Measurements from ENCODE around the gene MAP10.

DNA sequence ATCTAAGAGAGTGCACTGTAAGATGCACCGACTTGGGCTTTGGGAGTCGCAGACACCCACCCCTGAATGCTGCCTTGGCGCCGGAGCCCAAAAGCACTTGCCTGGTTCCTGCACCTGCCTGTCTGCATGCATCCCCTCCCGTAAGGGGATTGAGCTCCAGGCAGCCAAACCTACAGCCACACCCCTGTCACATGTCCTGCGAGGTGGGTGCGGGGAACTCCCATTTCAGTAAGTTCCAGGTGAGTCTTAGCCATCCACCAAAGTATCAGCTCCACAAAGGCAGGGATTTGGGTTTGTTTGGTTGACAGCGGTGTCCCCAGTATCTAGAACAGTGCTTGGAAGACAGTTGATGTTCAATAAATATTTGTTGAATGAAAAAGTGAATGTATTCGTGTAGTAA lies 31.5 kb upstream of the MAP10 start:
- TF ChIP-seq, protein P1, sequence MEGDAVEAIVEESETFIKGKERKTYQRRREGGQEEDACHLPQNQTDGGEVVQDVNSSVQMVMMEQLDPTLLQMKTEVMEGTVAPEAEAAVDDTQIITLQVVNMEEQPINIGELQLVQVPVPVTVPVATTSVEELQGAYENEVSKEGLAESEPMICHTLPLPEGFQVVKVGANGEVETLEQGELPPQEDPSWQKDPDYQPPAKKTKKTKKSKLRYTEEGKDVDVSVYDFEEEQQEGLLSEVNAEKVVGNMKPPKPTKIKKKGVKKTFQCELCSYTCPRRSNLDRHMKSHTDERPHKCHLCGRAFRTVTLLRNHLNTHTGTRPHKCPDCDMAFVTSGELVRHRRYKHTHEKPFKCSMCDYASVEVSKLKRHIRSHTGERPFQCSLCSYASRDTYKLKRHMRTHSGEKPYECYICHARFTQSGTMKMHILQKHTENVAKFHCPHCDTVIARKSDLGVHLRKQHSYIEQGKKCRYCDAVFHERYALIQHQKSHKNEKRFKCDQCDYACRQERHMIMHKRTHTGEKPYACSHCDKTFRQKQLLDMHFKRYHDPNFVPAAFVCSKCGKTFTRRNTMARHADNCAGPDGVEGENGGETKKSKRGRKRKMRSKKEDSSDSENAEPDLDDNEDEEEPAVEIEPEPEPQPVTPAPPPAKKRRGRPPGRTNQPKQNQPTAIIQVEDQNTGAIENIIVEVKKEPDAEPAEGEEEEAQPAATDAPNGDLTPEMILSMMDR (IDR thresholded peaks at IDR 0.05), result no peak
- TF ChIP-seq EP300 (IDR thresholded peaks at IDR 0.05), result no peak

Measured in ovary (tissue), 3 donors.